NT2/D1 (cell line): ENCODE results near the gene AP3B1.

Experiments
- DNase-seq: peaks from one replicate; pipeline ENCODE4 v3.0.0-alpha.2; 2011; ENCODE audit warnings: low read depth, low spot score
- H3K27me3 ChIP-seq: 2 replicates; pipeline ENCODE4 v1.6.0; 2011; ENCODE audit warnings: mild to moderate bottlenecking; ENCODE audit not compliant: insufficient read length, insufficient read depth
- H3K36me3 ChIP-seq: 2 replicates; pipeline ENCODE4 v1.6.1; 2011; ENCODE audit warnings: mild to moderate bottlenecking, low read length, mixed read lengths; ENCODE audit not compliant: insufficient read depth, insufficient read length
- H3K4me1 ChIP-seq: 2 replicates; pipeline ENCODE4 v1.5.1; 2011; ENCODE audit not compliant: insufficient read depth, insufficient read length
- H3K4me3 ChIP-seq: 2 replicates; pipeline ENCODE4 v1.5.1; 2011; ENCODE audit warnings: low read depth; ENCODE audit not compliant: insufficient read length
- H3K9ac ChIP-seq: 2 replicates; pipeline ENCODE4 v1.6.0; 2011; ENCODE audit warnings: low read depth; ENCODE audit not compliant: insufficient read length
- H3K9me3 ChIP-seq: 2 replicates; pipeline ENCODE4 v1.5.1; 2011; ENCODE audit warnings: mild to moderate bottlenecking, low read length; ENCODE audit not compliant: insufficient read depth
- SUZ12 ChIP-seq: IDR thresholded peaks from 2 replicates; pipeline ENCODE4 v1.6.1; 2011; ENCODE audit not compliant: insufficient read length, insufficient read depth; ENCODE audit errors: extremely low read depth
- YY1 ChIP-seq: IDR thresholded peaks from 2 replicates; pipeline ENCODE4 v1.6.1; 2011; ENCODE audit not compliant: insufficient read length, insufficient read depth
- ZNF274 ChIP-seq: IDR thresholded peaks from 2 replicates; pipeline ENCODE4 v1.6.1; 2011; ENCODE audit warnings: mild to moderate bottlenecking, low read depth, low read length

Gene AP3B1

GRCh38 chr5:78275998-78276543, 18.4 kb downstream of the AP3B1 start:
- Histone ChIP-seq H3K36me3 (no peaks in the 10 kb centered on the region), H3K4me1 (no peaks in the 10 kb centered on the region), H3K9ac (no peak overlapping the region), H3K9me3 (no peaks in the 10 kb centered on the region), H3K4me3 (no peak overlapping the region), H3K27me3 (no peaks in the 10 kb centered on the region)
- no peak for DNase-seq
- TF ChIP-seq YY1: no peak
- no peak for TF ChIP-seq SUZ12
- no peak for TF ChIP-seq ZNF274

DNA sequence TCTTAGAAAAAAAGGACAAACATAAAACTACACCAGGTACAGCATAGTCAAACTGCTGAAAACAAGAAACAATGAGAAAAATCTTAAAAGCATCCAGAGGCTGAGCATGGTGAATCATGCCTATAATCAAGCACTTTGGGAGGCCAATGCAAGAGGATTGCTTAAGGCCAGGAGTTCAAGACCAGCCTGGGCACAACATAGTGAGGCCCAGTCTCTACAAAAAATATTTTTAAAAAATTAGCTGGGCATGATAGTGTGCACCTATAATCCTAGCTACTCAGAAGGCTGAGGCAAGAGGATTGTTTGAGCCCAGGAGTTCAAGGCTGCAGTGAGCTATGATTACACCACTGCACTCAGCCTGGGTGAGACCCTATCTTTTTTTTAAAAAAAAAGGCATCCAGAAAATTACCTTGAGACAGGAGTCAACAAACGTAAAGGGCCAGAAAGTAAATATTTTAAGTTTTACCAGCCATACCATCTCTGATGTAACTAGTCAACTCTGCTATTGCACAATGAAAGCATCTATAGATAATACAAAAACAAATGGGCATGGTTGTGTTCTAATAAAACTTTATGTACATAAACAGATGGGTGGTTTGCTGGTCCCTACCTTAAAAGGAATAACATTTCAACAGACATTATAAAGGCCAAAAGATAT, 19.8 kb downstream of the AP3B1 start:
- DNase-seq: no peak
- TF ChIP-seq ZNF274 (no peak), YY1 (no peak), SUZ12 (no peak)
- no peak overlapping the region for H3K9ac ChIP-seq
- H3K9me3 ChIP-seq: no peaks in the 10 kb centered on the region
- H3K36me3 ChIP-seq: no peaks in the 10 kb centered on the region
- H3K27me3 ChIP-seq: no peaks in the 10 kb centered on the region
- H3K4me3 ChIP-seq: no peak overlapping the region
- H3K4me1 ChIP-seq: no peaks in the 10 kb centered on the region

DNA sequence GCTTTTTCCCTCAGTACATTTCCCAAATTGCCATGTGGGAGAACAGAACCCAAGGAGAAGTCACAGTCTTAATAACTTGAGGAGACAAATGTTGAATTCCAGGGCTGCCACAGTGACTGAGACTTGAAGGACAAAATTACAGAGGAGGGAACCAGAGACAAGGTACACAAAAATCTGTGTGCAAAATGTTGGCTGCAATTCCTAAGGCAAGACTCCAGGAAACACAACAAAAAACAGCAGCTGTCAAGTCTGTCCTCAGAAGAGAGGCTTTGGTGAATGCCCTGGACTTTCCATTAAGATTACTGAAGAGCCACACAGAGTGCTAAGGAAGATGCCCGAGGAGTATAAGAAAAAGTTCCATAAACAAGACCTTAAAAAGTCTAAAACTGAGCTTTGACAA, 21.1 kb downstream of the AP3B1 start:
- DNase-seq: no peak
- H3K36me3 ChIP-seq: no peaks in the 10 kb centered on the region
- no peaks in the 10 kb centered on the region for H3K4me1 ChIP-seq
- H3K4me3 ChIP-seq: no peak overlapping the region
- H3K27me3 ChIP-seq: no peaks in the 10 kb centered on the region
- no peak overlapping the region for H3K9ac ChIP-seq
- no peaks in the 10 kb centered on the region for H3K9me3 ChIP-seq
- TF ChIP-seq YY1 (no peak), SUZ12 (no peak), ZNF274 (no peak)

- no peak for TF ChIP-seq SUZ12
- TF ChIP-seq ZNF274: no peak
- no peak for TF ChIP-seq YY1
- H3K4me3 ChIP-seq: no peak overlapping the region
Measured at GRCh38 chr5:78271766-78272165, 22.7 kb downstream of the AP3B1 start.

DNA sequence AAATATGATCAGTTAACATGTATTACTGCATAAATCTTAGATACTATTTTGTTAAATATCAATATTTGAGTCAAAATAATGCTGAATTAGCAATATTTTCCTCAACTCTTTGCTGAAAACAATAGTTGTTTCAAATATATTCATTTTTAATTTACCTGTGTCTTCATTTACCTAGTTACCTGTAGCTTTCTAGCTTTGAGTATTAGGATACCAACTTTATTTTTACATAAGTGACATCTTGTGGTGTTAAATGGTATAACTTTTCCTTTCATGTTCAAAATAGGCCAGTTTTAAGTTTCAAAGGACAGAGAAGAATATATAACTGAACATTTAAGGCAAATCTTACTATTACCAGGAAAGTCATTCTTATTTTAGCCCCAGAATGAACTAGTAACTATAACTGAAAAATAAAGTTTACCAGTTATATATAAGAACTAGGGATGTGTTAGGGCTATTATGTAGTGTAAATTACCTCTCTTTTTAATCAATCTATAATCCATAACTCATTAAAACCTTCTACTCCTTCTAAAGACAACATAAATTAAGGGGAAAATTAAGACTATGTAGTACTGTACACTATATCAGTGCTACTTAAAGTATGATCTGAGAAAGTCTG, 25.3 kb downstream of the AP3B1 start:
- Histone ChIP-seq H3K36me3 (peaks cover 9% of the 10 kb centered on the region), H3K9me3 (no peaks in the 10 kb centered on the region), H3K4me3 (no peak overlapping the region), H3K9ac (no peak overlapping the region), H3K4me1 (no peaks in the 10 kb centered on the region), H3K27me3 (no peaks in the 10 kb centered on the region)
- DNase-seq: no peak
- TF ChIP-seq SUZ12: no peak

More at GRCh38 chr5:78271766-78272165, 22.7 kb downstream of the AP3B1 start:
- Histone ChIP-seq H3K9me3 (no peaks in the 10 kb centered on the region), H3K27me3 (no peaks in the 10 kb centered on the region), H3K9ac (no peak overlapping the region), H3K4me1 (no peaks in the 10 kb centered on the region), H3K36me3 (no peaks in the 10 kb centered on the region)
- no peak for DNase-seq

GRCh38 chr5:78268356-78268755, 26.1 kb downstream of the AP3B1 start:
- Histone ChIP-seq H3K4me1 (no peaks in the 10 kb centered on the region), H3K27me3 (no peaks in the 10 kb centered on the region), H3K9me3 (no peaks in the 10 kb centered on the region), H3K9ac (no peak overlapping the region), H3K4me3 (no peak overlapping the region), H3K36me3 (peaks cover 9% of the 10 kb centered on the region)
- TF ChIP-seq YY1 (no peak), SUZ12 (no peak), ZNF274 (no peak)
- DNase-seq: no peak

- TF ChIP-seq ZNF274: no peak
- no peak for TF ChIP-seq SUZ12
- no peak for TF ChIP-seq YY1
Measured at GRCh38 chr5:78265163-78265562, 29.3 kb downstream of the AP3B1 start.

GRCh38 chr5:78264600-78264999, 29.9 kb downstream of the AP3B1 start:
- DNase-seq: no peak

More at GRCh38 chr5:78265163-78265562, 29.3 kb downstream of the AP3B1 start:
- H3K4me3 ChIP-seq: no peak overlapping the region
- H3K27me3 ChIP-seq: no peaks in the 10 kb centered on the region
- no peaks in the 10 kb centered on the region for H3K9me3 ChIP-seq
- no peak overlapping the region for H3K9ac ChIP-seq
- H3K4me1 ChIP-seq: no peaks in the 10 kb centered on the region
- H3K36me3 ChIP-seq: peaks cover 13% of the 10 kb centered on the region
- DNase-seq: no peak

More at GRCh38 chr5:78264600-78264999, 29.9 kb downstream of the AP3B1 start:
- no peaks in the 10 kb centered on the region for H3K4me1 ChIP-seq
- H3K9ac ChIP-seq: no peak overlapping the region
- no peak overlapping the region for H3K4me3 ChIP-seq
- H3K27me3 ChIP-seq: no peaks in the 10 kb centered on the region
- TF ChIP-seq SUZ12: no peak
- TF ChIP-seq ZNF274: no peak
- TF ChIP-seq YY1: no peak
- no peaks in the 10 kb centered on the region for H3K9me3 ChIP-seq
- peaks cover 13% of the 10 kb centered on the region for H3K36me3 ChIP-seq
